Uterus (tissue), 4 donors: ENCODE results near the gene TFCP2L1. TPM values are rescaled to one million over a fixed set of nuclear protein-coding genes. Genes with fewer than 3 reads are reported as not detected.

Experiments used
- DNase-seq, 2 donors: peaks; one replicate each; pipeline ENCODE4 v3.0.0-alpha.2; 2019 to 2020
- H3K27ac ChIP-seq, 2 donors: fragments of 200-600 bp; sonication (generic); 1 replicate in 1 of 2; 2 replicates in 1 of 2; pipeline ENCODE4 v1.5.1; 2016 to 2018
- H3K27me3 ChIP-seq, 2 donors: fragments of 200-600 bp; sonication (generic); one replicate each; pipeline ENCODE4 v1.5.1; 2018 to 2019; ENCODE audit warnings: control low read depth in 1 of 2
- H3K36me3 ChIP-seq, 2 donors: fragments of 200-600 bp; sonication (generic); one replicate each; pipeline ENCODE4 v1.5.1; 2019; ENCODE audit warnings: control low read depth in 1 of 2
- H3K4me1 ChIP-seq, 2 donors: fragments of 200-600 bp; sonication (generic); one replicate each; pipeline ENCODE4 v1.5.1; 2018 to 2019; ENCODE audit warnings: control low read depth in 1 of 2
- H3K4me3 ChIP-seq, 2 donors: fragments of 200-600 bp; sonication (generic); 1 replicate in 1 of 2; 2 replicates in 1 of 2; pipeline ENCODE4 v1.5.1; 2018 to 2019; ENCODE audit warnings: mild to moderate bottlenecking in 1 of 2
- H3K9me3 ChIP-seq, 2 donors: fragments of 200-600 bp; sonication (generic); one replicate each; pipeline ENCODE4 v1.5.1; 2019; ENCODE audit warnings: control low read depth in 1 of 2
- CTCF ChIP-seq, 4 experiments: fragments of 200-600 bp in 2 of 4; fragments of 450-650 bp in 2 of 4; sonication (generic) in 2 of 4; IDR thresholded peaks; one replicate each; pipeline ENCODE4 v1.5.1; 2016 to 2019; ENCODE audit warnings: antibody characterized with exemption in 4 of 4, mild to moderate bottlenecking in 2 of 4, moderate library complexity in 1 of 4
- POLR2A ChIP-seq, 2 donors: fragments of 450-650 bp; IDR thresholded peaks; one replicate each; pipeline ENCODE4 v1.6.1; 2016; ENCODE audit warnings: antibody characterized with exemption in 2 of 2, mild to moderate bottlenecking in 1 of 2, moderate library complexity in 1 of 2
- intact Hi-C: fragments of 100-400 bp; cut with DNase I; formaldehyde crosslinking; loops from one replicate; pipeline ENCODE4 v1.15.1; 2023; ENCODE audit warnings: low total_unique reads
- total RNA-seq, 4 donors: library from RNA; depleted of rRNA in 3 of 4; stranded (reverse); fragments of >200 nt in 3 of 4; gene quantifications; one replicate each; pipeline versions ENCODE4 v1.1.0 to v1.2.4, GENCODE V29; 2014 to 2023
- donor health status: DM: yes; HTN: yes; CAD: no.

Gene TFCP2L1
- total RNA-seq, 4 donors from 2014 or later, result under 0.01 to 6.2 (median 2.1) TPM

- no peak for DNase-seq
- Histone ChIP-seq H3K4me3 (no peak overlapping the region), H3K36me3 (no peaks in the 10 kb centered on the region), H3K27ac (no peak overlapping the region), H3K4me1 (no peaks in the 10 kb centered on the region), H3K27me3 (no peaks in the 10 kb centered on the region), H3K9me3 (no peaks in the 10 kb centered on the region)
- intact Hi-C loops, result no loop called here
- no peak for TF ChIP-seq POLR2A (IDR thresholded peaks at IDR 0.05)
Measured at GRCh38 chr2:121243821-121244460, 41.1 kb downstream of the TFCP2L1 start.

- no peak overlapping the region for H3K27ac ChIP-seq
- H3K4me1 ChIP-seq, result no peaks in the 10 kb centered on the region
- intact Hi-C loops, result no loop called here
- H3K4me3 ChIP-seq, result no peak overlapping the region
- H3K27me3 ChIP-seq, result no peaks in the 10 kb centered on the region
- H3K9me3 ChIP-seq, result no peaks in the 10 kb centered on the region
- no peak for TF ChIP-seq POLR2A (IDR thresholded peaks at IDR 0.05)
- TF ChIP-seq CTCF (IDR thresholded peaks at IDR 0.05), result no peak
- H3K36me3 ChIP-seq, result no peaks in the 10 kb centered on the region
- no peak for DNase-seq
Measured at GRCh38 chr2:121242976-121243375, 42.0 kb downstream of the TFCP2L1 start.

GRCh38 chr2:121242175-121242875, 42.7 kb downstream of the TFCP2L1 start:
- intact Hi-C loops, result no loop called here
- Histone ChIP-seq H3K4me1 (no peaks in the 10 kb centered on the region), H3K27ac (no peak overlapping the region), H3K36me3 (no peaks in the 10 kb centered on the region), H3K4me3 (no peak overlapping the region), H3K27me3 (no peaks in the 10 kb centered on the region), H3K9me3 (no peaks in the 10 kb centered on the region)
- TF ChIP-seq POLR2A (IDR thresholded peaks at IDR 0.05), result no peak
- no peak for TF ChIP-seq CTCF (IDR thresholded peaks at IDR 0.05)
- DNase-seq, result no peak

- Histone ChIP-seq H3K9me3 (no peaks in the 10 kb centered on the region), H3K27me3 (no peaks in the 10 kb centered on the region), H3K27ac (no peak overlapping the region), H3K4me1 (no peaks in the 10 kb centered on the region), H3K36me3 (no peaks in the 10 kb centered on the region), H3K4me3 (no peak overlapping the region)
- DNase-seq, result no peak
- TF ChIP-seq POLR2A (IDR thresholded peaks at IDR 0.05), result no peak
- no peak for TF ChIP-seq CTCF (IDR thresholded peaks at IDR 0.05)
- intact Hi-C loops, result no loop called here
Measured at GRCh38 chr2:121241466-121241865, 43.5 kb downstream of the TFCP2L1 start.

- TF ChIP-seq POLR2A (IDR thresholded peaks at IDR 0.05) (no peak), CTCF (IDR thresholded peaks at IDR 0.05) (no peak)
- Histone ChIP-seq H3K36me3 (no peaks in the 10 kb centered on the region), H3K27me3 (no peaks in the 10 kb centered on the region), H3K27ac (no peak overlapping the region), H3K9me3 (no peaks in the 10 kb centered on the region), H3K4me1 (no peaks in the 10 kb centered on the region), H3K4me3 (no peak overlapping the region)
- no peak for DNase-seq
- intact Hi-C loops, result no loop called here
Measured at GRCh38 chr2:121240436-121240835, 44.6 kb downstream of the TFCP2L1 start.
